SK-N-SH (cell line): Measurements from ENCODE around the gene ME3. TPM values are rescaled to one million over a fixed set of nuclear protein-coding genes. Genes with fewer than 3 reads are reported as not detected.

Experiments used
- CTCF ChIA-PET: fragments of 300-600, 350-600 bp; formaldehyde crosslinking; extraction: SDS; loops from one replicate; lab custom pipeline; 2021; lab: Yijun Ruan, JAX
- POLR2A ChIA-PET: fragments of 350-600 bp; sonication (Branson Sonifier 250); formaldehyde crosslinking; extraction: SDS; loops from one replicate; lab custom pipeline; 2020; ENCODE audit warnings: antibody characterized with exemption, inconsistent platforms; lab: Yijun Ruan, JAX
- DNase-seq: peaks from one replicate; pipeline ENCODE4 v3.0.0; 2012
- H2AFZ ChIP-seq: fragments of 200-600 bp; sonication (generic); 2 replicates; pipeline ENCODE4 v1.8.1; 2016; ENCODE audit warnings: antibody characterized with exemption, mild to moderate bottlenecking, low read depth
- H3F3A ChIP-seq: fragments of 200-600 bp; sonication (generic); replicated peaks from 2 replicates; pipeline ENCODE3; 2016; ENCODE audit warnings: antibody characterized with exemption, mild to moderate bottlenecking; ENCODE audit not compliant: insufficient read depth
- H3K27ac ChIP-seq, 2 experiments: fragments of 200-500 bp in 1 of 2; fragments of 200-600 bp in 1 of 2; sonication (Bioruptor generic) in 1 of 2; sonication (generic), shearing (Covaris generic) in 1 of 2; 2 replicates each; pipeline versions ENCODE4 v1.5.1 to v1.6.1; 2014 to 2016; ENCODE audit warnings: low read depth in 2 of 2, inconsistent platforms in 1 of 2, low read length in 1 of 2, mild to moderate bottlenecking in 1 of 2, mixed read lengths in 1 of 2
- H3K27me3 ChIP-seq: fragments of 200-600 bp; sonication (generic), shearing (Covaris generic); 2 replicates; pipeline ENCODE4 v1.6.1; 2016; ENCODE audit warnings: mixed run types; ENCODE audit not compliant: insufficient read depth
- H3K36me3 ChIP-seq, 2 experiments: fragments of 200-500 bp in 1 of 2; fragments of 200-600 bp in 1 of 2; sonication (Bioruptor generic) in 1 of 2; sonication (generic) in 1 of 2; replicated peaks in 1 of 2; 2 replicates each; pipeline versions ENCODE3 to v1.5.1; 2014 to 2016; ENCODE audit warnings: low read length in 1 of 2, mild to moderate bottlenecking in 1 of 2; ENCODE audit not compliant: insufficient read depth in 2 of 2, control insufficient read depth in 1 of 2
- H3K4me1 ChIP-seq, 2 experiments: fragments of 200-500 bp in 1 of 2; fragments of 200-600 bp in 1 of 2; sonication (Bioruptor generic) in 1 of 2; sonication (generic), shearing (Covaris generic) in 1 of 2; 2 replicates each; pipeline versions ENCODE4 v1.5.1 to v1.6.1; 2014 to 2016; ENCODE audit warnings: low read depth in 1 of 2, low read length in 1 of 2, mixed run types in 1 of 2; ENCODE audit not compliant: insufficient read depth in 2 of 2, control insufficient read depth in 1 of 2
- H3K4me2 ChIP-seq: fragments of 200-600 bp; sonication (generic), shearing (Covaris generic); 2 replicates; pipeline ENCODE4 v1.6.1; 2017; ENCODE audit warnings: mixed run types
- H3K4me3 ChIP-seq, 2 experiments: fragments of 200-500 bp in 1 of 2; fragments of 200-600 bp in 1 of 2; sonication (Bioruptor generic) in 1 of 2; sonication (generic), shearing (Covaris generic) in 1 of 2; 2 replicates each; pipeline versions ENCODE4 v1.5.1 to v1.8.1; 2014 to 2016; ENCODE audit warnings: low read depth in 2 of 2, inconsistent platforms in 1 of 2, low read length in 1 of 2, mild to moderate bottlenecking in 1 of 2, mixed read lengths in 1 of 2, moderate library complexity in 1 of 2
- H3K79me2 ChIP-seq: fragments of 200-600 bp; sonication (generic); 2 replicates; pipeline ENCODE4 v1.8.1; 2017; ENCODE audit warnings: mild to moderate bottlenecking; ENCODE audit not compliant: insufficient read depth
- H3K9ac ChIP-seq: fragments of 200-600 bp; sonication (generic); 2 replicates; pipeline ENCODE4 v1.6.1; 2017; ENCODE audit warnings: mixed run types
- H3K9me2 ChIP-seq: fragments of 200-600 bp; sonication (generic); 2 replicates; pipeline ENCODE4 v1.6.1; 2017; ENCODE audit warnings: mixed run types
- H3K9me3 ChIP-seq: fragments of 200-600 bp; sonication (generic); 2 replicates; pipeline ENCODE4 v1.6.1; 2017; ENCODE audit warnings: mixed run types, mild to moderate bottlenecking, moderate library complexity
- H4K20me1 ChIP-seq: fragments of 200-600 bp; sonication (generic); 2 replicates; pipeline ENCODE4 v1.6.1; 2017; ENCODE audit warnings: mild to moderate bottlenecking, mixed run types; ENCODE audit not compliant: insufficient read depth
- CHD2 ChIP-seq: fragments of 150-350 bp; IDR thresholded peaks from 2 replicates; pipeline ENCODE4 v1.6.1; 2018; ENCODE audit warnings: low read length; ENCODE audit not compliant: partially characterized antibody
- EP300 ChIP-seq, 2 experiments: IDR thresholded peaks; 2 replicates each; pipeline versions ENCODE4 v1.4.0 to v1.6.1; 2012; ENCODE audit warnings: borderline replicate concordance in 1 of 2, low read depth in 1 of 2, low read length in 1 of 2
- EZH2phosphoT487 ChIP-seq: fragments of 200-600 bp; sonication (generic); IDR thresholded peaks from 2 replicates; pipeline ENCODE4 v1.6.1; 2017; ENCODE audit warnings: low read depth, mixed run types, mild to moderate bottlenecking, antibody characterized with exemption, moderate library complexity, borderline replicate concordance
- FOXM1 ChIP-seq: IDR thresholded peaks from 2 replicates; pipeline ENCODE4 v1.4.0; 2012; ENCODE audit warnings: low read depth, mild to moderate bottlenecking
- GATA2 ChIP-seq: sonication (generic); formaldehyde crosslinking; IDR thresholded peaks from 2 replicates; pipeline ENCODE4 v1.5.0; 2020; ENCODE audit warnings: mild to moderate bottlenecking, missing genetic modification reagents
- JUND ChIP-seq: IDR thresholded peaks from 2 replicates; pipeline ENCODE4 v1.4.0; 2012
- MAX ChIP-seq: IDR thresholded peaks from 2 replicates; pipeline ENCODE4 v1.4.0; 2012; ENCODE audit warnings: low read depth
- POLR2AphosphoS5 ChIP-seq: IDR thresholded peaks from 2 replicates; pipeline ENCODE4 v1.6.1; 2012; ENCODE audit warnings: low read depth, low read length
- RAD21 ChIP-seq: IDR thresholded peaks from 2 replicates; pipeline ENCODE4 v1.6.1; 2012; ENCODE audit warnings: mild to moderate bottlenecking, low read length
- RCOR1 ChIP-seq: fragments of 150-350 bp; IDR thresholded peaks from 2 replicates; pipeline ENCODE4 v1.6.1; 2017; ENCODE audit warnings: antibody characterized with exemption, low read length
- REST ChIP-seq: IDR thresholded peaks from 2 replicates; pipeline ENCODE4 v1.6.1; 2012; ENCODE audit warnings: mild to moderate bottlenecking, low read depth, low read length, moderate library complexity
- RXRA ChIP-seq: IDR thresholded peaks from 2 replicates; pipeline ENCODE4 v1.4.0; 2012; ENCODE audit warnings: low read depth, mild to moderate bottlenecking, borderline replicate concordance
- SMC3 ChIP-seq: IDR thresholded peaks from 2 replicates; pipeline ENCODE4 v1.6.1; 2012; ENCODE audit warnings: low read depth, low read length, improper control_type of control experiment
- TCF12 ChIP-seq: IDR thresholded peaks from 2 replicates; pipeline ENCODE4 v1.4.0; 2012
- USF2 ChIP-seq: fragments of 150-350 bp; IDR thresholded peaks from 2 replicates; pipeline ENCODE4 v1.6.1; 2017; ENCODE audit warnings: antibody characterized with exemption, low read length, low read depth, borderline replicate concordance
- WGBS: methylation state at CpG from one replicate; pipeline ENCODE4 v1.1.6; 2017; ENCODE audit warnings: low lambda C conversion rate; 5-methylcytosine and 5-hydroxymethylcytosine counted together
- polyA plus RNA-seq, 3 experiments: library from polyadenylated mRNA; depleted of rRNA; stranded (reverse); fragments of >200 nt; gene quantifications; 2 replicates each; pipeline ENCODE4 v1.2.3, GENCODE V29; 2012
- TF ChIP-seq, protein P1 (sequence below): IDR thresholded peaks from 2 replicates; pipeline ENCODE4 v1.4.0; 2012; ENCODE audit warnings: low read depth, borderline replicate concordance

ME3 gene
- polyA plus RNA-seq, 1 of the 3 experiments (the other 2 are of a cell fraction) = 22.0 TPM

GRCh38 chr11:86644291-86644690 lies 28.1 kb downstream of the ME3 start (continued):
- no peak for TF ChIP-seq MAX

- no peak for TF ChIP-seq GATA2 (CRISPR knock-in tag)
- TF ChIP-seq FOXM1 = no peak
- no peak for TF ChIP-seq EZH2phosphoT487
- no peak for TF ChIP-seq EP300 (IDR thresholded peaks at IDR 0.05; ENCODE audit: borderline replicate concordance in 1 of 2, low read depth in 1 of 2, low read length in 1 of 2)
- no peak for TF ChIP-seq JUND
- TF ChIP-seq REST = no peak
- TF ChIP-seq CHD2 = no peak
- TF ChIP-seq RAD21 = no peak
- TF ChIP-seq POLR2AphosphoS5 = no peak
- TF ChIP-seq, protein P1, sequence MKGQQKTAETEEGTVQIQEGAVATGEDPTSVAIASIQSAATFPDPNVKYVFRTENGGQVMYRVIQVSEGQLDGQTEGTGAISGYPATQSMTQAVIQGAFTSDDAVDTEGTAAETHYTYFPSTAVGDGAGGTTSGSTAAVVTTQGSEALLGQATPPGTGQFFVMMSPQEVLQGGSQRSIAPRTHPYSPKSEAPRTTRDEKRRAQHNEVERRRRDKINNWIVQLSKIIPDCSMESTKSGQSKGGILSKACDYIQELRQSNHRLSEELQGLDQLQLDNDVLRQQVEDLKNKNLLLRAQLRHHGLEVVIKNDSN = no peak
- TF ChIP-seq TCF12 = no peak
- TF ChIP-seq RXRA = no peak
- TF ChIP-seq SMC3 = no peak
- TF ChIP-seq USF2 = no peak
- TF ChIP-seq RCOR1 = no peak
- TF ChIP-seq MAX = no peak
- no peak for DNase-seq
- CTCF ChIA-PET = no interaction called here
- H3K9me2 ChIP-seq = no peaks in the 10 kb centered on the region
- no peaks in the 10 kb centered on the region for H4K20me1 ChIP-seq
- H3K79me2 ChIP-seq = no peaks in the 10 kb centered on the region
- no peak overlapping the region for H3K4me3 ChIP-seq
- no peaks in the 10 kb centered on the region for H3K36me3 ChIP-seq
- H3F3A ChIP-seq = peaks cover 11% of the 10 kb centered on the region
- POLR2A ChIA-PET = no interaction called here
- no peaks in the 10 kb centered on the region for H3K9me3 ChIP-seq
- no peaks in the 10 kb centered on the region for H3K4me1 ChIP-seq
- WGBS = 89% methylated on average over 1 of the region's 1 CpG
- H3K27me3 ChIP-seq = no peaks in the 10 kb centered on the region
- H3K9ac ChIP-seq = no peak overlapping the region
- H3K4me2 ChIP-seq = no peak overlapping the region
- no peak overlapping the region for H2AFZ ChIP-seq
- H3K27ac ChIP-seq = no peak overlapping the region
These were observed 30.7 kb downstream of the ME3 start for GRCh38 chr11:86641537-86642261.
